Measurements from ENCODE around the gene KSR1. TPM values are rescaled to one million over a fixed set of nuclear protein-coding genes. Genes with fewer than 3 reads are reported as not detected.

KSR1 gene
- total RNA-seq, 1 experiment from 2014 or later: 21.7 TPM

DNA sequence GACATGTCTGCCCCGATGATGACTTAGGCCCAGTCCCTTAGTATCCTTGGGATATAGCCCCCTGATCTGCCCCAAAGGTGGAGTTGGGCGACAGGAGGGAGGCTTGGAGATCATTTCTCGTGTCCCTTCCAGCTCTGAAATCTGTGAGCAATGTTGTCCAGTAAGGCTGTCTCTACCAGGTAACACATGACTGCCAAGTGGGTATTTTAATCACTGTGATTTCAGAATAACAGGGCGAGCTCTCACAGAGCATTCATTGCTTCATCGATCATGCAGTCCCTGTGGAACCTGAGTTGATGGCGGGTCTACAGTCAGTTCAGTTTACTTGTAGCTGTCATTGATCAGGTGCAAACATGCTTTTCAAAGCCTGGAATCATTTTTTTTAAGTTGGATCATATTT is 39.2 kb downstream of the KSR1 start:
- BruUV-seq (replicated peaks): no TSS peak
- DNase-seq (ENCODE audit: low read depth, low spot score) (no peak), ATAC-seq (no peak)
- H3K4me3 ChIP-seq (ENCODE audit: low read depth in 2 of 2, low read length in 2 of 2): no peak overlapping the region
- in situ Hi-C loops (cut with HindIII; ENCODE audit: low pct_unique_long_range_greater_than_20kb, low sequenced_read_pairs) (no loop called here), intact Hi-C loops (cut with micrococcal nuclease; ENCODE audit: unreplicated experiment) (loop anchor here (10.0 kb wide), 1 partner anchor 99 kb away; no protein-coding TSS in a partner anchor)
- H3K9me3 ChIP-seq (ENCODE audit: control insufficient read depth, insufficient read depth, low read depth, low read length): no peaks in the 10 kb centered on the region; the same call in 1 of the 2 replicates
- H3K27me3 ChIP-seq (ENCODE audit: control insufficient read depth, insufficient read depth, low read length): no peaks in the 10 kb centered on the region
- TF ChIP-seq, protein P1, sequence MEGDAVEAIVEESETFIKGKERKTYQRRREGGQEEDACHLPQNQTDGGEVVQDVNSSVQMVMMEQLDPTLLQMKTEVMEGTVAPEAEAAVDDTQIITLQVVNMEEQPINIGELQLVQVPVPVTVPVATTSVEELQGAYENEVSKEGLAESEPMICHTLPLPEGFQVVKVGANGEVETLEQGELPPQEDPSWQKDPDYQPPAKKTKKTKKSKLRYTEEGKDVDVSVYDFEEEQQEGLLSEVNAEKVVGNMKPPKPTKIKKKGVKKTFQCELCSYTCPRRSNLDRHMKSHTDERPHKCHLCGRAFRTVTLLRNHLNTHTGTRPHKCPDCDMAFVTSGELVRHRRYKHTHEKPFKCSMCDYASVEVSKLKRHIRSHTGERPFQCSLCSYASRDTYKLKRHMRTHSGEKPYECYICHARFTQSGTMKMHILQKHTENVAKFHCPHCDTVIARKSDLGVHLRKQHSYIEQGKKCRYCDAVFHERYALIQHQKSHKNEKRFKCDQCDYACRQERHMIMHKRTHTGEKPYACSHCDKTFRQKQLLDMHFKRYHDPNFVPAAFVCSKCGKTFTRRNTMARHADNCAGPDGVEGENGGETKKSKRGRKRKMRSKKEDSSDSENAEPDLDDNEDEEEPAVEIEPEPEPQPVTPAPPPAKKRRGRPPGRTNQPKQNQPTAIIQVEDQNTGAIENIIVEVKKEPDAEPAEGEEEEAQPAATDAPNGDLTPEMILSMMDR (IDR thresholded peaks at IDR 0.05): no peak
- TF ChIP-seq TCF7L2 (IDR thresholded peaks at IDR 0.05; ENCODE audit: low read depth, low read length) (no peak), SIN3A (IDR thresholded peaks at IDR 0.05; ENCODE audit: borderline replicate concordance, insufficient read depth, low read depth, low read length) (no peak), REST (IDR thresholded peaks at IDR 0.05; ENCODE audit: insufficient read depth in 1 of 2, low read depth in 2 of 2, low read length in 1 of 2) (no peak), POLR2AphosphoS5 (IDR thresholded peaks at IDR 0.05; ENCODE audit: low read depth, low read length) (no peak)
- peaks cover 2% of the 10 kb centered on the region for H3K4me1 ChIP-seq (ENCODE audit: control insufficient read depth, insufficient read depth, low read length)
- ChIA-PET CTCF (no interaction called here), POLR2A (no interaction called here)
- no peak overlapping the region for H3K27ac ChIP-seq (ENCODE audit: low read length)
- no peaks in the 10 kb centered on the region for H3K36me3 ChIP-seq (ENCODE audit: control insufficient read depth, insufficient read depth, low read length)

DNA sequence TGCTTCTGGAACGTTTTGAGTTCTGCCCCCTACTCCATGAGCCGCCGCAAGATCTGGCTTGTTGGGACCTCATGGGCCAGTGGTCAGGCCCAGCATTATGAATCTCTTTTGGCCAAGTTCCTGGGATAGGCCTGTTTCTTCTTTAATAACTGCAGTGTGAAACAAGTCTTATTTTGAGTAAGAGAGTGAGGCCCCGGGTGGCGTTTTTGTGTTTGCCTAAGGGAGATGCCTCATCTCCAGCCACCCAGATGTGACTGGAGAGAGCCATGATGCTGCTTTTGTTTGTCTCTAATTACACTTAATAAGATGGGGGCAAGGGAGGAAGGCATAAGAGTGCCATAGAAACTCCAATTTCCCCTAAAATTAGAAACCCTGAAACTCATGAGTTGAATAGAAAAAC is 39.8 kb downstream of the KSR1 start:
- CTCF ChIA-PET: no interaction called here
- peaks cover 4% of the 10 kb centered on the region; the same call in 1 of the 2 replicates for H3K9me3 ChIP-seq (ENCODE audit: control insufficient read depth, insufficient read depth, low read depth, low read length)
- no peak for TF ChIP-seq TCF7L2 (IDR thresholded peaks at IDR 0.05; ENCODE audit: low read depth, low read length)
- TF ChIP-seq, protein P1 (IDR thresholded peaks at IDR 0.05): no peak
- no peaks in the 10 kb centered on the region for H3K36me3 ChIP-seq (ENCODE audit: control insufficient read depth, insufficient read depth, low read length)
- peaks cover 2% of the 10 kb centered on the region for H3K4me1 ChIP-seq (ENCODE audit: control insufficient read depth, insufficient read depth, low read length)
- intact Hi-C loops (cut with micrococcal nuclease; ENCODE audit: unreplicated experiment) (loop anchor here (10.0 kb wide), 1 partner anchor 99 kb away; no protein-coding TSS in a partner anchor), in situ Hi-C loops (cut with HindIII; ENCODE audit: low pct_unique_long_range_greater_than_20kb, low sequenced_read_pairs) (no loop called here)
- POLR2A ChIA-PET: no interaction called here
- H3K27ac ChIP-seq (ENCODE audit: low read length): no peak overlapping the region
- ATAC-seq (no peak), DNase-seq (ENCODE audit: low read depth, low spot score) (no peak)
- H3K4me3 ChIP-seq (ENCODE audit: low read depth in 2 of 2, low read length in 2 of 2): no peak overlapping the region
- no TSS peak for BruUV-seq (replicated peaks)
- H3K27me3 ChIP-seq (ENCODE audit: control insufficient read depth, insufficient read depth, low read length): no peaks in the 10 kb centered on the region

All from Panc1 (cell line).